HepG2 (cell line): Measurements from ENCODE around the gene WNK2. TPM values are rescaled to one million over a fixed set of nuclear protein-coding genes. Genes with fewer than 3 reads are reported as not detected.

Source experiments
- HOXD1 ChIP-seq: sonication (generic); formaldehyde crosslinking; IDR thresholded peaks from 2 replicates; pipeline ENCODE4 v1.5.0; 2020; ENCODE audit warnings: missing genetic modification reagents
- ISL2 ChIP-seq: sonication (generic); formaldehyde crosslinking; IDR thresholded peaks from 2 replicates; pipeline ENCODE4 v1.5.0; 2020; ENCODE audit warnings: missing genetic modification reagents
- RFXAP ChIP-seq: sonication (generic); formaldehyde crosslinking; IDR thresholded peaks from 2 replicates; pipeline ENCODE4 v1.4.0; 2020; ENCODE audit warnings: missing genetic modification reagents, borderline replicate concordance
- STAT5B ChIP-seq: sonication (generic); formaldehyde crosslinking; IDR thresholded peaks from 2 replicates; pipeline ENCODE4 v1.4.0; 2020; ENCODE audit warnings: missing genetic modification reagents
- XRCC5 ChIP-seq: fragments of 200-400 bp; formaldehyde crosslinking; optimal IDR thresholded peaks from 2 replicates; pipeline ENCODE3; 2017; ENCODE audit warnings: mild to moderate bottlenecking, low read length
- ZFP36L1 ChIP-seq: sonication (generic); formaldehyde crosslinking; IDR thresholded peaks from 2 replicates; pipeline ENCODE4 v1.8.0; 2022; ENCODE audit warnings: mild to moderate bottlenecking, missing genetic modification reagents, moderate library complexity
- ZNF441 ChIP-seq: sonication (generic); formaldehyde crosslinking; IDR thresholded peaks from 2 replicates; pipeline ENCODE4 v1.7.0; 2021; ENCODE audit warnings: missing genetic modification reagents, borderline replicate concordance
- ZNF496 ChIP-seq: sonication (generic); formaldehyde crosslinking; IDR thresholded peaks from 2 replicates; pipeline ENCODE4 v1.8.1; 2023; ENCODE audit warnings: mild to moderate bottlenecking, moderate library complexity, missing genetic modification reagents; ENCODE audit not compliant: insufficient replicate concordance
- ZNF652 ChIP-seq: IDR thresholded peaks from 2 replicates; pipeline ENCODE4 v1.6.1; 2016; ENCODE audit warnings: low read depth, borderline replicate concordance
- ZNF768 ChIP-seq: sonication (generic); formaldehyde crosslinking; IDR thresholded peaks from 2 replicates; pipeline ENCODE4 v1.4.0; 2020; ENCODE audit warnings: missing genetic modification reagents
- polyA plus RNA-seq, 8 experiments: library from polyadenylated mRNA; depleted of rRNA in 3 of 8; stranded (reverse) in 7 of 8; unstranded in 1 of 8; fragments of >200 nt; fragmentation: Illumina TruSeq in 4 of 8; extraction: Trizol in 4 of 8; gene quantifications; 2 replicates each; pipeline versions ENCODE4 v1.2.1 to v1.2.3, GENCODE V29; 2011 to 2016; ENCODE audit warnings: low read depth in 4 of 8, missing spikeins in 1 of 8, mixed read lengths in 1 of 8; ENCODE audit not compliant: insufficient read depth in 1 of 8
- total RNA-seq, 5 experiments: library from RNA; depleted of rRNA; stranded (reverse); fragments of >200 nt; fragmentation: Illumina TruSeq; extraction: Trizol; gene quantifications; 2 replicates each; pipeline ENCODE4 v1.2.3, GENCODE V29; 2016; ENCODE audit warnings: low read depth in 1 of 5
- TF ChIP-seq, protein P1 (sequence below): sonication (generic); formaldehyde crosslinking; IDR thresholded peaks from 2 replicates; pipeline ENCODE4 v1.5.0; 2020; ENCODE audit warnings: mild to moderate bottlenecking, missing genetic modification reagents
- TF ChIP-seq, protein P2 (sequence below): sonication (generic); formaldehyde crosslinking; IDR thresholded peaks from 2 replicates; pipeline ENCODE4 v1.4.0; 2020; ENCODE audit warnings: missing genetic modification reagents
- TF ChIP-seq, protein P3 (sequence below): sonication (generic); formaldehyde crosslinking; IDR thresholded peaks from 2 replicates; pipeline ENCODE4 v1.9.0; 2021; ENCODE audit warnings: missing genetic modification reagents, borderline replicate concordance
- TF ChIP-seq, protein P4 (sequence below): sonication (generic); formaldehyde crosslinking; IDR thresholded peaks from 2 replicates; pipeline ENCODE4 v1.5.1; 2020; ENCODE audit warnings: mild to moderate bottlenecking, missing genetic modification reagents, moderate library complexity

Gene WNK2
- total and polyA plus RNA-seq, 2 of the 13 experiments (the other 11 are each of a cell fraction or from before 2014, with no cell fraction given), result 10.5 to 12.0 TPM

DNA sequence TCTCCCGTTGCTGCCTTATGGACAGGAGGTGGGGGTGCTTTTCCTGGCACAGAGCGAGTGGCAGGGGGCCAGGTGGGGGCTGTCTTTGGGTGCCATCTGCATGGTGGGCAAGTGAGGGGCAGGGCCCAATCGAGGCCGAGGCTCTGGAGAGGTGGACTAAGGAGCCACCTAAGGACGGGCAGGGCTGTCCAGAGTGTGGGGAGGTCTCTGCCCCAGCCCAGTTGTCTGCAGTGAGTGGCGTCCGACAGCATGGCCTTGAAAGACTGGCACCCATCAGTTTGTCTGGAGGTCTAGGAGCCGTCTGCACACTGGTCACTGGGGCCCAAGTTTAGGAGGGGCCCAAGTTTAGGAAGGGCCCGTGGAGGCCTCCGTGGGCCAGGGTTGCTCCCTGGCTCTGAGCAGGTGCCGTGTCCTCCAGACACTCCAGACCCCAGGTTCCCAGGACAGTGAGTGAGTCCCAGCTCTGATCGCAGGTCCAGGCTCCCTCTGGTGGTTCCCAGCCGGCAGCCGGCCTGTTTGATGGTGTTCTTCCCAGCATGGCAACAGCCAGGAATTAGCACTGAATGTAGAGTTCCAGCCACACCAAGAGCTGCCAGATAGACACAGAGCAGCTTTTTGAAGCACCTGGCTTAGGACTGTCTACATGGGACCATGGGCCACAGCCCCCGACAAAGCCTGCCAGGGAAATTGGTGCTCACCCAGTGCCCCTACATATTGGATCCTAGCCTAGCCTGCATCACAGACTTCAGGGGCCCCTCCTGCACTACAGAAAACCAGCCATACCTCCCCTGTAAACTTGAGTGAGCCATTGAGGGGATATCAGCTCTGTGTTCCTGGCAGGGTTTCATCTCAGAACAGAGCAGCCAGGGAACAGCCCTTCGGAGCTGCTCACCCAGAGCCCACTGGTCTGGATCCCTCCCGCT, 120.9 kb downstream of the WNK2 start (continued):
- TF ChIP-seq RFXAP (CRISPR knock-in tag), result peak; percentile 45; the same call in 1 of the 2 replicates
- no peak for TF ChIP-seq ZNF496 (CRISPR knock-in tag)
- TF ChIP-seq, protein P1, sequence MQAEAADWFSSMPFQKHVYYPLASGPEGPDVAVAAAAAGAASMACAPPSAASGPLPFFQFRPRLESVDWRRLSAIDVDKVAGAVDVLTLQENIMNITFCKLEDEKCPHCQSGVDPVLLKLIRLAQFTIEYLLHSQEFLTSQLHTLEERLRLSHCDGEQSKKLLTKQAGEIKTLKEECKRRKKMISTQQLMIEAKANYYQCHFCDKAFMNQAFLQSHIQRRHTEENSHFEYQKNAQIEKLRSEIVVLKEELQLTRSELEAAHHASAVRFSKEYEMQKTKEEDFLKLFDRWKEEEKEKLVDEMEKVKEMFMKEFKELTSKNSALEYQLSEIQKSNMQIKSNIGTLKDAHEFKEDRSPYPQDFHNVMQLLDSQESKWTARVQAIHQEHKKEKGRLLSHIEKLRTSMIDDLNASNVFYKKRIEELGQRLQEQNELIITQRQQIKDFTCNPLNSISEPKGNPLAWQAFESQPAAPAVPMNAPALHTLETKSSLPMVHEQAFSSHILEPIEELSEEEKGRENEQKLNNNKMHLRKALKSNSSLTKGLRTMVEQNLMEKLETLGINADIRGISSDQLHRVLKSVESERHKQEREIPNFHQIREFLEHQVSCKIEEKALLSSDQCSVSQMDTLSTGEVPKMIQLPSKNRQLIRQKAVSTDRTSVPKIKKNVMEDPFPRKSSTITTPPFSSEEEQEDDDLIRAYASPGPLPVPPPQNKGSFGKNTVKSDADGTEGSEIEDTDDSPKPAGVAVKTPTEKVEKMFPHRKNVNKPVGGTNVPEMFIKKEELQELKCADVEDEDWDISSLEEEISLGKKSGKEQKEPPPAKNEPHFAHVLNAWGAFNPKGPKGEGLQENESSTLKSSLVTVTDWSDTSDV (CRISPR knock-in tag), result no peak
- TF ChIP-seq HOXD1 (CRISPR knock-in tag), result no peak
- TF ChIP-seq ZNF652 (CRISPR knock-in tag), result no peak
- TF ChIP-seq, protein P2, sequence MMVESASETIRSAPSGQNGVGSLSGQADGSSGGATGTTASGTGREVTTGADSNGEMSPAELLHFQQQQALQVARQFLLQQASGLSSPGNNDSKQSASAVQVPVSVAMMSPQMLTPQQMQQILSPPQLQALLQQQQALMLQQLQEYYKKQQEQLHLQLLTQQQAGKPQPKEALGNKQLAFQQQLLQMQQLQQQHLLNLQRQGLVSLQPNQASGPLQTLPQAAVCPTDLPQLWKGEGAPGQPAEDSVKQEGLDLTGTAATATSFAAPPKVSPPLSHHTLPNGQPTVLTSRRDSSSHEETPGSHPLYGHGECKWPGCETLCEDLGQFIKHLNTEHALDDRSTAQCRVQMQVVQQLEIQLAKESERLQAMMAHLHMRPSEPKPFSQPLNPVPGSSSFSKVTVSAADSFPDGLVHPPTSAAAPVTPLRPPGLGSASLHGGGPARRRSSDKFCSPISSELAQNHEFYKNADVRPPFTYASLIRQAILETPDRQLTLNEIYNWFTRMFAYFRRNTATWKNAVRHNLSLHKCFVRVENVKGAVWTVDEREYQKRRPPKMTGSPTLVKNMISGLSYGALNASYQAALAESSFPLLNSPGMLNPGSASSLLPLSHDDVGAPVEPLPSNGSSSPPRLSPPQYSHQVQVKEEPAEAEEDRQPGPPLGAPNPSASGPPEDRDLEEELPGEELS (CRISPR knock-in tag), result no peak
- no peak for TF ChIP-seq STAT5B (CRISPR knock-in tag)
- TF ChIP-seq ZFP36L1, result no peak
- no peak for TF ChIP-seq ISL2 (CRISPR knock-in tag)
- TF ChIP-seq XRCC5, result peak; percentile 62
- 0 out of 2 replicates have a peak, but pooled peaks have one; percentile 38 for TF ChIP-seq ZNF768 (CRISPR knock-in tag)
- 0 out of 2 replicates have a peak, but pooled peaks have one; percentile 18 for TF ChIP-seq ZNF441 (CRISPR knock-in tag)
- TF ChIP-seq, protein P3, sequence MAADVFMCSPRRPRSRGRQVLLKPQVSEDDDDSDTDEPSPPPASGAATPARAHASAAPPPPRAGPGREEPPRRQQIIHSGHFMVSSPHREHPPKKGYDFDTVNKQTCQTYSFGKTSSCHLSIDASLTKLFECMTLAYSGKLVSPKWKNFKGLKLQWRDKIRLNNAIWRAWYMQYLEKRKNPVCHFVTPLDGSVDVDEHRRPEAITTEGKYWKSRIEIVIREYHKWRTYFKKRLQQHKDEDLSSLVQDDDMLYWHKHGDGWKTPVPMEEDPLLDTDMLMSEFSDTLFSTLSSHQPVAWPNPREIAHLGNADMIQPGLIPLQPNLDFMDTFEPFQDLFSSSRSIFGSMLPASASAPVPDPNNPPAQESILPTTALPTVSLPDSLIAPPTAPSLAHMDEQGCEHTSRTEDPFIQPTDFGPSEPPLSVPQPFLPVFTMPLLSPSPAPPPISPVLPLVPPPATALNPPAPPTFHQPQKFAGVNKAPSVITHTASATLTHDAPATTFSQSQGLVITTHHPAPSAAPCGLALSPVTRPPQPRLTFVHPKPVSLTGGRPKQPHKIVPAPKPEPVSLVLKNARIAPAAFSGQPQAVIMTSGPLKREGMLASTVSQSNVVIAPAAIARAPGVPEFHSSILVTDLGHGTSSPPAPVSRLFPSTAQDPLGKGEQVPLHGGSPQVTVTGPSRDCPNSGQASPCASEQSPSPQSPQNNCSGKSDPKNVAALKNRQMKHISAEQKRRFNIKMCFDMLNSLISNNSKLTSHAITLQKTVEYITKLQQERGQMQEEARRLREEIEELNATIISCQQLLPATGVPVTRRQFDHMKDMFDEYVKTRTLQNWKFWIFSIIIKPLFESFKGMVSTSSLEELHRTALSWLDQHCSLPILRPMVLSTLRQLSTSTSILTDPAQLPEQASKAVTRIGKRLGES, result no peak
- TF ChIP-seq, protein P4, sequence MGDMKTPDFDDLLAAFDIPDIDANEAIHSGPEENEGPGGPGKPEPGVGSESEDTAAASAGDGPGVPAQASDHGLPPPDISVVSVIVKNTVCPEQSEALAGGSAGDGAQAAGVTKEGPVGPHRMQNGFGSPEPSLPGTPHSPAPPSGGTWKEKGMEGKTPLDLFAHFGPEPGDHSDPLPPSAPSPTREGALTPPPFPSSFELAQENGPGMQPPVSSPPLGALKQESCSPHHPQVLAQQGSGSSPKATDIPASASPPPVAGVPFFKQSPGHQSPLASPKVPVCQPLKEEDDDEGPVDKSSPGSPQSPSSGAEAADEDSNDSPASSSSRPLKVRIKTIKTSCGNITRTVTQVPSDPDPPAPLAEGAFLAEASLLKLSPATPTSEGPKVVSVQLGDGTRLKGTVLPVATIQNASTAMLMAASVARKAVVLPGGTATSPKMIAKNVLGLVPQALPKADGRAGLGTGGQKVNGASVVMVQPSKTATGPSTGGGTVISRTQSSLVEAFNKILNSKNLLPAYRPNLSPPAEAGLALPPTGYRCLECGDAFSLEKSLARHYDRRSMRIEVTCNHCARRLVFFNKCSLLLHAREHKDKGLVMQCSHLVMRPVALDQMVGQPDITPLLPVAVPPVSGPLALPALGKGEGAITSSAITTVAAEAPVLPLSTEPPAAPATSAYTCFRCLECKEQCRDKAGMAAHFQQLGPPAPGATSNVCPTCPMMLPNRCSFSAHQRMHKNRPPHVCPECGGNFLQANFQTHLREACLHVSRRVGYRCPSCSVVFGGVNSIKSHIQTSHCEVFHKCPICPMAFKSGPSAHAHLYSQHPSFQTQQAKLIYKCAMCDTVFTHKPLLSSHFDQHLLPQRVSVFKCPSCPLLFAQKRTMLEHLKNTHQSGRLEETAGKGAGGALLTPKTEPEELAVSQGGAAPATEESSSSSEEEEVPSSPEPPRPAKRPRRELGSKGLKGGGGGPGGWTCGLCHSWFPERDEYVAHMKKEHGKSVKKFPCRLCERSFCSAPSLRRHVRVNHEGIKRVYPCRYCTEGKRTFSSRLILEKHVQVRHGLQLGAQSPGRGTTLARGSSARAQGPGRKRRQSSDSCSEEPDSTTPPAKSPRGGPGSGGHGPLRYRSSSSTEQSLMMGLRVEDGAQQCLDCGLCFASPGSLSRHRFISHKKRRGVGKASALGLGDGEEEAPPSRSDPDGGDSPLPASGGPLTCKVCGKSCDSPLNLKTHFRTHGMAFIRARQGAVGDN (CRISPR knock-in tag), result peak; percentile 61
